GM19467 (cell line): ENCODE data around the gene ZBTB2.

Source experiments
- ATAC-seq: cut with Tn5 transposase; IDR thresholded peaks from one replicate; pipeline ENCODE4 v1.9.1; 2021; ENCODE audit warnings: mild to moderate bottlenecking, moderate library complexity; ENCODE audit not compliant: unreplicated experiment

ZBTB2 gene

GRCh38 chr6:151391471-151392413, at the start of gene ZBTB2:
ZBTB2 (minus strand) TSS chr6:151391559; CDS start chr6:151373637, 17,922 bp downstream.
- peak; percentile 10 for ATAC-seq

GRCh38 chr6:151440930-151441329, 49.6 kb upstream of the ZBTB2 start:
- no peak for ATAC-seq

- no peak for ATAC-seq
These were observed 49.1 kb upstream of the ZBTB2 start for GRCh38 chr6:151440498-151440897.

GRCh38 chr6:151437401-151437800, 46.0 kb upstream of the ZBTB2 start:
- ATAC-seq: no peak

- ATAC-seq: no peak
These were observed 45.4 kb upstream of the ZBTB2 start for GRCh38 chr6:151436802-151437201.

- no peak for ATAC-seq
These were observed 44.9 kb upstream of the ZBTB2 start for GRCh38 chr6:151436300-151436699.

GRCh38 chr6:151434369-151434768, 43.0 kb upstream of the ZBTB2 start:
- peak; percentile 76 for ATAC-seq

- ATAC-seq: no peak
These were observed 41.3 kb upstream of the ZBTB2 start for GRCh38 chr6:151432651-151433050.

- no peak for ATAC-seq
These were observed 40.0 kb upstream of the ZBTB2 start for GRCh38 chr6:151431337-151431736.

GRCh38 chr6:151430886-151431285, 39.5 kb upstream of the ZBTB2 start:
- ATAC-seq: no peak

- ATAC-seq: no peak
These were observed 36.9 kb upstream of the ZBTB2 start for GRCh38 chr6:151428093-151428735.

GRCh38 chr6:151425561-151425960, 34.2 kb upstream of the ZBTB2 start:
- no peak for ATAC-seq

- no peak for ATAC-seq
These were observed 31.6 kb upstream of the ZBTB2 start for GRCh38 chr6:151422981-151423380.

- no peak for ATAC-seq
These were observed 26.1 kb upstream of the ZBTB2 start for GRCh38 chr6:151417477-151417876.

- no peak for ATAC-seq
These were observed 23.4 kb upstream of the ZBTB2 start for GRCh38 chr6:151414641-151415260.

GRCh38 chr6:151413372-151414145, 22.2 kb upstream of the ZBTB2 start:
- ATAC-seq: no peak

- no peak for ATAC-seq
These were observed 21.6 kb upstream of the ZBTB2 start for GRCh38 chr6:151412909-151413308.

- ATAC-seq: no peak
These were observed 18.3 kb upstream of the ZBTB2 start for GRCh38 chr6:151409679-151410078.

- peak; percentile 64 for ATAC-seq
These were observed 17.9 kb upstream of the ZBTB2 start for GRCh38 chr6:151409260-151409659.

GRCh38 chr6:151408858-151409257, 17.5 kb upstream of the ZBTB2 start:
- no peak for ATAC-seq

GRCh38 chr6:151403919-151404308, 12.6 kb upstream of the ZBTB2 start:
- no peak for ATAC-seq
